H1 (cell line): ENCODE measurements around the gene GNS.
A peak's percentile ranks its signal among the peaks of the same experiment; 100 is the strongest.

Experiments used
- EP300 ChIP-seq, 2 experiments: IDR thresholded peaks; 1 replicate in 1 of 2; 2 replicates in 1 of 2; pipeline ENCODE4 v1.6.1; 2011 to 2012; ENCODE audit warnings: low read depth in 2 of 2, low read length in 2 of 2, mild to moderate bottlenecking in 2 of 2, borderline replicate concordance in 1 of 2, inconsistent platforms in 1 of 2, moderate library complexity in 1 of 2
- SP1 ChIP-seq: IDR thresholded peaks from 2 replicates; pipeline ENCODE4 v1.6.1; 2011; ENCODE audit warnings: low read depth, low read length
- SUZ12 ChIP-seq: fragments of 200-600 bp; sonication (generic); IDR thresholded peaks from 2 replicates; pipeline ENCODE4 v1.6.1; 2012; ENCODE audit warnings: mild to moderate bottlenecking, inconsistent platforms, low read length, moderate library complexity, mixed read lengths
- ZNF274 ChIP-seq: IDR thresholded peaks from 2 replicates; pipeline ENCODE4 v1.7.0; 2012; ENCODE audit warnings: low read length, borderline replicate concordance; ENCODE audit errors: extremely low read depth
- TF ChIP-seq, protein P1 (sequence below), 3 experiments: IDR thresholded peaks; 1 replicate in 2 of 3; 2 replicates in 1 of 3; pipeline versions ENCODE4 v1.5.1 to v1.6.1; 2011; ENCODE audit warnings: low read length in 3 of 3, mild to moderate bottlenecking in 3 of 3, inconsistent platforms in 2 of 3, low read depth in 1 of 3, moderate library complexity in 1 of 3; ENCODE audit not compliant: insufficient read depth in 1 of 3; ENCODE audit errors: control extremely low read depth in 1 of 3

GRCh38 chr12:64691227-64691794 lies 67.9 kb downstream of the GNS start:
- TF ChIP-seq ZNF274 (no peak), SP1 (peak; percentile 64), EP300 (IDR thresholded peaks at IDR 0.05; ENCODE audit: borderline replicate concordance in 1 of 2, low read depth in 2 of 2, low read length in 2 of 2) (no peak), SUZ12 (no peak)
- TF ChIP-seq, protein P1, sequence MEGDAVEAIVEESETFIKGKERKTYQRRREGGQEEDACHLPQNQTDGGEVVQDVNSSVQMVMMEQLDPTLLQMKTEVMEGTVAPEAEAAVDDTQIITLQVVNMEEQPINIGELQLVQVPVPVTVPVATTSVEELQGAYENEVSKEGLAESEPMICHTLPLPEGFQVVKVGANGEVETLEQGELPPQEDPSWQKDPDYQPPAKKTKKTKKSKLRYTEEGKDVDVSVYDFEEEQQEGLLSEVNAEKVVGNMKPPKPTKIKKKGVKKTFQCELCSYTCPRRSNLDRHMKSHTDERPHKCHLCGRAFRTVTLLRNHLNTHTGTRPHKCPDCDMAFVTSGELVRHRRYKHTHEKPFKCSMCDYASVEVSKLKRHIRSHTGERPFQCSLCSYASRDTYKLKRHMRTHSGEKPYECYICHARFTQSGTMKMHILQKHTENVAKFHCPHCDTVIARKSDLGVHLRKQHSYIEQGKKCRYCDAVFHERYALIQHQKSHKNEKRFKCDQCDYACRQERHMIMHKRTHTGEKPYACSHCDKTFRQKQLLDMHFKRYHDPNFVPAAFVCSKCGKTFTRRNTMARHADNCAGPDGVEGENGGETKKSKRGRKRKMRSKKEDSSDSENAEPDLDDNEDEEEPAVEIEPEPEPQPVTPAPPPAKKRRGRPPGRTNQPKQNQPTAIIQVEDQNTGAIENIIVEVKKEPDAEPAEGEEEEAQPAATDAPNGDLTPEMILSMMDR (IDR thresholded peaks at IDR 0.05; ENCODE audit: control extremely low read depth in 1 of 3, insufficient read depth in 1 of 3, low read depth in 1 of 3, low read length in 3 of 3) = no peak
